Left forelimb (tissue), 1 donor: ENCODE measurements around the gene ADGB.
"Not testable (repeated sequence)": the region's sequence is repeated elsewhere in the genome, so short reads cannot be mapped to it uniquely, and the experiment has no call there.

Experiments
- DNase-seq: peaks from one replicate; pipeline ENCODE4 v3.0.0-alpha.2; 2018; ENCODE audit warnings: low spot score

Gene ADGB

DNA sequence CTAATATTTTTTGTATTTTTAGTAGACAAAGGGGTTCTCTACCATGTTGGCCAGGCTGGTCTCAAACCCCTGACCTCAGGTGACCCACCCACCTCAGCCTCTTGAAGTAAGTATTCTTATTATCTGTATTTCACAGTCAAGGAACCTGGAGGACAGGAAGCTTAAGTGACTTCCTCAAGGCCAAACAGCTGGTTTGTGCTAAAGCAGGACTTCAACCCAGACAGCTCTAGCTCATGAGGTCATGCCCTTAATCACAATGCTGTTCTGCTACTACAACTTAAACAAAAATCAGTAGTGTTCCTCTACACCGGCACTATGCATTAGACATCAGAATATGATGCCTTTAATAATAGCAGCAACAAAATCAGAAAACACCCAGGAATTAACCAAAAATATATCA is 168.9 kb downstream of the ADGB start:
- DNase-seq: no peak

DNA sequence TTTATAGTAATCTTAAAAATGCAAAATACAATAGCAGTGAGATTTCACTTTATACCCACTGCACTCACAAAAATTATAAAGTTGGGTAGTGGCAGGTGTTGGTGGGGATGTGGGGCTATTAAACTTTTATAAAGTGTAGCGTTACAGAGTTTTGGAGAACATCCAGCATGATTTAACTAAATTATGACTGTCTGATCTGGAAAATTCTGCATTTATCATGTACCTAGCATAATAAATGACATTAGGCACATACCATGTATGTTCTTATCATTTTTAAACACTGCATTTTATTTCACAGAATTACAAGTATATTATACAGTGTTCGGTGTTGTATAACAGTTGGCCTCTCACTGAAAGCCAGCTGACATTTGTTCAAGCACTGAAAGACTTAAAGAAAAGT is 169.9 kb downstream of the ADGB start:
- no peak for DNase-seq

- no peak for DNase-seq
These were observed 171.6 kb downstream of the ADGB start for GRCh38 chr6:146770275-146770964.

DNA sequence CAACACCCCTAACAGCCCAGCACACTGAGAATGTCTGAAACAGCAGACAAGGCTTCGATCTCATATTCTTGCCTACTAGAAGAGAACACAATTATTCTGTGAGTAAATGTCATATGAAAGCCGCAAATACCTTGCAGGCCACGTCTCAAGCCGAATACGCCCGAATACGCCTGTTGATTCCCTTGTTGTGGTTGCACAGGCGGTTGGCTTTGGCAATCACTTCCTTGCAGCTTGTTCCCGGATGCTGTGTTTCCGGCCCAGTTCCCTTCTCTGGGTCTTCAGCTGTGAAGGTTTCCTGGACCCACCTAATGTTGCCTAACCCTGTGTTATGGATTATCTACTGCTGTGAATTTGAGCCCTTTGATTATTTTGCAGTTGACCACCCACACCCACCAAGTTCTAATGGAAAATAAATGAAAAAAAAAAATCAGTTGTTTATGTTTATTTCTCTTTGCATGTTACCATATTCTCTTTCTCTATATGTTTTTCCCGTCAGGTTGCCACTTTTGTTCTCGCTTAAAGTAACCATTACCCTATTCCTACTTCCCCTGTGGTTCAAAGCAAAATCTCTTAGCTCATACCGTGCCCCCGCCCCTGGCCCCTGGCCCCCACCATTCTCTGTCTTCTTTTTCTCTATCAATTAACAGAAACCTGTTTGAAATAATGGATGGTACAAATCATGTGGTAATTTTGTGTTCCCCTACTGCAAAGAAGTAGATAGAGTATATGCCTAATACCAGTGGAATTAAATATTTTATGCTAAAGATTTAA is 172.4 kb downstream of the ADGB start:
- DNase-seq: no peak

DNA sequence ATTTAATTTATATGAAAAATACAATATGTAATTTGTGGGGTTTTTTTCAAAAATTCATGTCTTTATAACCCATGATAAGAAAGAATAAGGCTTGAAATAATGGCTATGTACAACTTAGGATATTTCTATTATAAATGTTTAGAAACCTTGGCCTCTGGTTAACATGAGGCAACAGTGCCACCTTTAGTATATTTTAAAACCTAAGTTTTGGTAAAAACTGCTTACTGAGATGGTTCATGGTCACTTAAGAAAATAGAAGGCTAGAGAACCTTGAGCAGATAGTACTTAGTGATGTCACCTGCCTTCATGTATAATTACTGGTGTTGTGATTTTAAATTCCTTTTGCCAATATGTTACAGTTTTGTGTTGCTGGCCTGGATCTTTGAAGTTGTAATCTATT is 176.4 kb downstream of the ADGB start:
- no peak for DNase-seq

GRCh38 chr6:146781836-146782235 is 183.1 kb downstream of the ADGB start:
- no peak for DNase-seq

GRCh38 chr6:146785001-146785585 is 186.3 kb downstream of the ADGB start:
- no peak for DNase-seq

GRCh38 chr6:146787876-146788508 is 189.2 kb downstream of the ADGB start:
- no peak for DNase-seq

DNA sequence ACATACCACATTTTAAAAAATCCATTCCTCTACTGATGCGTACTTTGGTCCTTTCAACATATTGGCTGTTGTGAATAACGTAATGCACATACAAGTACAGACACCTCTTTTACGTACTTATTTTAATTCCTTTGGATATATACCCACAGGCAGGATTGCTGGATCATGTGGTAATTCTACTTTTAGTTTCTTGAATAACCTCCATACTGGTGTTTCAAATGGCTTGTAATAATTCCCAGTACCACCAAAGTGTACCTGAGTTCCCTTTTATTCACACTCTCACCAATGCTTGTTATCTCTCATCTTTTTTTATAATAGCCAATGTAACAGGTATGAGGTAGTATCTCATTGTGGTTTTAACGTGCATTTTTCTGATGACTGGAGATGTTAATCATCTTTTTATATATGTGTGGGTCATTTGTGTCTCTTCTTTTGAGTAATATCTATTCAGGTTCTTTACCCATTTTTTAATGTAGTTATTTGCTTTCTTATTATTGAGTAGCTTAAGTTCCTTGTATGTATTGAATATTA is 191.9 kb downstream of the ADGB start:
- no peak for DNase-seq

GRCh38 chr6:146791930-146792329 is 193.2 kb downstream of the ADGB start:
- no peak for DNase-seq

DNA sequence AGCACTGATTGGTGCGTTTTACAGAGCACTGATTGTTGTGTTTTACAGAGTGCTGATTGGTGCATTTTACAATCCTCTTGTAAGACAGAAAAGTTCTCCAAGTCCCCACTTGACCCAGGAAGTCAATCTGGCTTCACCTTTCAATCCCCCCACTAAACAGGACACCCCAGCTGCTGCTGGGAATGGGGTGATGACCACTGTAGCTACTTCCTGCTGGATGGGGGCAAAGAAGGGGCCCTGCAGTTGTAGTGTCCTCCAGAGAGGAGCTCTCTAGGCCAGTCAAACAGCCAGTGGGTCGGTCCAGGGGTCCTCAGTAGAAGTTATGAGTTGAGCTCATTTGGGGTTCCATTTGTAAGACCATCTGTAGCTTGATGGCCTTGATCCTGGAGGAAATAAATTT is 194.4 kb downstream of the ADGB start:
- DNase-seq: not testable (repeated sequence)

- DNase-seq: no peak
These were observed 196.8 kb downstream of the ADGB start for GRCh38 chr6:146795479-146796133.

- not testable (repeated sequence) for DNase-seq
These were observed 204.4 kb downstream of the ADGB start for GRCh38 chr6:146803167-146803566.

DNA sequence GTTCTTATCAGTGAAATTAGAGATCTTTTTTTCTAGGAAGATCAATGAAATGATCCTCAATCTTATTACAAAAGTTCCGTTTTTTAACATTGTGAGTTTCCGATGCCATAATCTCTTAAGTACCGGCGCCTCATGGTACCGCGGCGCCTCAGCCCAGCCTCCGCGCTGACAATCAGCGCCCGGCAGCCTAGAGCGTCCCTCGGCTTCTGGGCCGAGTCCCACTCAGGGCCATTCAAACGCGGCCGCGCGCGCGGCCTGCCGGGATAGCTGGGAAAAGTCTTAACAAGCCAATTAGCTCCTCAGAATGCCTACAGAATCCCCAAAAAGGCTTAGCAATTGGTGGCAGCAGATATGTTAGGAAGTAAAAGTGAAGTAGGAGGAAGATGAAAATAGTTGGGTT is 204.8 kb downstream of the ADGB start:
- DNase-seq: no peak

DNA sequence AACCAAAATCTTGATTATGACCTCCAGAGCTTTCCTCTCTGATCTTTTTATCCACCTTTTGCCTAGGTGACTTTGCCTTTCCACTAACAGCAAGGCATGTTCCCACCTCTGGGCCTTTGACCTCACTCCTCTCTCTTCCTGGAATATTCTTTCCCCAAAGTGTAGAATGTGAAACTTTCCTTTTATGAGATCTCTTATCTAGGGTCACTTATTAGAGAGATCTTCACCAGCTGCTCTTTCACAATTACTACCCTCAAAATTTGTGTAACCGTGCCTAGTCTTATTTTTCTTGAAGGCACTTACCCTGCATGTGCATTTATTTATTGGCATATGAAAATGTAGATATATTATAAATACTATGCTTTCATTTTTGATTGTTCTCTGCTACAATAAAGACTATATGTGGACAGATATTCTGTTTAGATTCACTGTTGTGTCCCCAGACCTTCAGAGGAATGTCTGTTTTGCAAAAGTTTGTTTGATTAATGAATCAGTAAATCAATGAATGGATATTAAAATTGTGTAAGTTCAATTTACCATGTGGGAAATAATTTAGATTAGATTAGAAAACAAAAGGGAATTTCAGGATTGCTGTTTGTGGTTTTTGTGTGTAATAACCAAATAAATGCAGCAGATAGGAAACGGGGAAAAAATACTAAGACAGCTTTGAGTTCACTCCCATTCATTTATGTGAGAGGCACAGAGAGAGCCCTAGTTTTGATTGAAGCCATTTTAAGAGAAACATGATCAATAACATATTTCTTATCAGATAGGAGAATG is 207.0 kb downstream of the ADGB start:
- no peak for DNase-seq

GRCh38 chr6:146809014-146809413 is 210.2 kb downstream of the ADGB start:
- DNase-seq: not testable (repeated sequence)

- not testable (repeated sequence) for DNase-seq
These were observed 214.1 kb downstream of the ADGB start for GRCh38 chr6:146812811-146813321.

DNA sequence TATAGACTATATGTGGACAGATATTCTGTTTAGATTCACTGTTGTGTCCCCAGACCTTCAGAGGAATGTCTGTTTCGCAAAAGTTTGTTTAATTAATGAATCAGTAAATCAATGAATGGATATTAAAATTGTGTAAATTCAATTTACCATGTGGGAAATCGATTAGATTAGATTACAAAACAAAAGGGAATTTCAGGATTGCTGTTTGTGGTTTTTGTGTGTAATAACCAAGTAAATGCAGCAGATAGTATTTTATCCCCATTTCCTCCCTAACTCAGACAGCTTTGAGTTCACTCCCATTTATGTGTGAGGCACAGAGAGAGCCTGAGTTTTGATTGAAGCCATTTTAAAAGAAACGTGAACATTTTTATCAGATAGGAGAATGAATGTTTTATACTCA is 214.8 kb downstream of the ADGB start:
- DNase-seq: no peak

DNA sequence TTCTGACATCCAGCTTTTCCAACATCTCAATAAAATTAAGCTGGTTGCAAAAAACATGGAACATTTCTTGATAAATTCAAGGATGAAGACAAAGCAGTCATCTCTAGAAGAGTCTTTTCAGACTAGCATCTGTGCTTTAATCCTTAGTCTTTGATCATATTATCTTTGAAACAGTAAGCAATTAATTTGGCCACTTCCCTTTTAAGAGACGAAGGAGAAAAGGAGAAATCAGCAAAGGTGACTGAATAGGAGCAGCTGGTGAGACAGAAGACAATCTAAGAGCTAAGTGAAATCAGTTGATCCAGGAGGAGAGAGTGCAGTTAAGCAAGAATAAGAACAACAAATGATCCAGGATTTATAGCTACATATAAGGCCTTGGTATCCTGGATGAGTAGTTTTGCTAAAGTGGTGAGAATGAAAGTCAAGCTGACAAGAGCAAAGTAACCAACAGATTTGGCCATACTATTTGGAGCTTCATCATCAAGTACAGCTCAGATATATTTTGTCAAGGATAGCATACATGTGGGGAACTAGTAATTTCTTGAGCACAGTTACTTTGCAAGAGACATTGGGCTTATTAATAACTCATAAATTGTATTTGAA is 215.5 kb downstream of the ADGB start:
- no peak for DNase-seq
